ENCODE results near the gene KRT8. TPM values are rescaled to one million over a fixed set of nuclear protein-coding genes. Genes with fewer than 3 reads are reported as not detected.

The KRT8 gene
- total and polyA plus RNA-seq, 2 of the 13 experiments (the other 11 are each of a cell fraction or from before 2014, with no cell fraction given): 498 to 718 TPM

- TF ChIP-seq ZNF225 (CRISPR knock-in tag; IDR thresholded peaks at IDR 0.05) (no peak), ZNF674 (CRISPR knock-in tag; IDR thresholded peaks at IDR 0.05; ENCODE audit: low read depth) (no peak), SP4 (CRISPR knock-in tag; IDR thresholded peaks at IDR 0.05) (no peak), CBX5 (CRISPR knock-in tag; IDR thresholded peaks at IDR 0.05; ENCODE audit: borderline replicate concordance) (peak; percentile 13; the same call in 1 of the 2 replicates), BCL6 (CRISPR knock-in tag; IDR thresholded peaks at IDR 0.05) (no peak), ZNF782 (CRISPR knock-in tag; IDR thresholded peaks at IDR 0.05; ENCODE audit: borderline replicate concordance) (no peak; the same call in 1 of the 2 replicates), NFKB2 (CRISPR knock-in tag; IDR thresholded peaks at IDR 0.05; ENCODE audit: borderline replicate concordance) (no peak; the same call in 1 of the 2 replicates), KDM5B (CRISPR knock-in tag; IDR thresholded peaks at IDR 0.05; ENCODE audit: borderline replicate concordance) (no peak), MAZ (IDR thresholded peaks at IDR 0.05; ENCODE audit: borderline replicate concordance, low read depth, low read length) (peak; percentile 58; the same call in 1 of the 2 replicates), MAZ (CRISPR knock-in tag; IDR thresholded peaks at IDR 0.05; ENCODE audit: low read depth) (peak; percentile 19; the same call in 1 of the 2 replicates), ZNF292 (CRISPR knock-in tag; IDR thresholded peaks at IDR 0.05; ENCODE audit: borderline replicate concordance, low read depth) (no peak), ZNF331 (CRISPR knock-in tag; IDR thresholded peaks at IDR 0.05) (peak; percentile 22; the same call in 1 of the 2 replicates), ZNF232 (CRISPR knock-in tag; IDR thresholded peaks at IDR 0.05; ENCODE audit: borderline replicate concordance) (no peak), ATF7-NPFF (CRISPR knock-in tag; IDR thresholded peaks at IDR 0.05; ENCODE audit: low read depth) (no peak), ZNF382 (CRISPR knock-in tag; IDR thresholded peaks at IDR 0.05; ENCODE audit: borderline replicate concordance) (no peak), MEIS1 (CRISPR knock-in tag; IDR thresholded peaks at IDR 0.05; ENCODE audit: borderline replicate concordance) (no peak), BHLHE40 (IDR thresholded peaks at IDR 0.05; ENCODE audit: low read length) (no peak), MAFK (conservative IDR thresholded peaks at IDR 0.05 in 1 of 2, IDR thresholded peaks at IDR 0.05 in 1 of 2; ENCODE audit: low read length in 2 of 2) (no peak), ZNF772 (CRISPR knock-in tag; IDR thresholded peaks at IDR 0.05) (no peak), RXRA (CRISPR knock-in tag; IDR thresholded peaks at IDR 0.05) (peak; percentile 72), ZNF337 (CRISPR knock-in tag; IDR thresholded peaks at IDR 0.05; ENCODE audit: borderline replicate concordance, low read depth) (no peak), ZFP62 (CRISPR knock-in tag; IDR thresholded peaks at IDR 0.05) (no peak)
- TF ChIP-seq, protein P1, sequence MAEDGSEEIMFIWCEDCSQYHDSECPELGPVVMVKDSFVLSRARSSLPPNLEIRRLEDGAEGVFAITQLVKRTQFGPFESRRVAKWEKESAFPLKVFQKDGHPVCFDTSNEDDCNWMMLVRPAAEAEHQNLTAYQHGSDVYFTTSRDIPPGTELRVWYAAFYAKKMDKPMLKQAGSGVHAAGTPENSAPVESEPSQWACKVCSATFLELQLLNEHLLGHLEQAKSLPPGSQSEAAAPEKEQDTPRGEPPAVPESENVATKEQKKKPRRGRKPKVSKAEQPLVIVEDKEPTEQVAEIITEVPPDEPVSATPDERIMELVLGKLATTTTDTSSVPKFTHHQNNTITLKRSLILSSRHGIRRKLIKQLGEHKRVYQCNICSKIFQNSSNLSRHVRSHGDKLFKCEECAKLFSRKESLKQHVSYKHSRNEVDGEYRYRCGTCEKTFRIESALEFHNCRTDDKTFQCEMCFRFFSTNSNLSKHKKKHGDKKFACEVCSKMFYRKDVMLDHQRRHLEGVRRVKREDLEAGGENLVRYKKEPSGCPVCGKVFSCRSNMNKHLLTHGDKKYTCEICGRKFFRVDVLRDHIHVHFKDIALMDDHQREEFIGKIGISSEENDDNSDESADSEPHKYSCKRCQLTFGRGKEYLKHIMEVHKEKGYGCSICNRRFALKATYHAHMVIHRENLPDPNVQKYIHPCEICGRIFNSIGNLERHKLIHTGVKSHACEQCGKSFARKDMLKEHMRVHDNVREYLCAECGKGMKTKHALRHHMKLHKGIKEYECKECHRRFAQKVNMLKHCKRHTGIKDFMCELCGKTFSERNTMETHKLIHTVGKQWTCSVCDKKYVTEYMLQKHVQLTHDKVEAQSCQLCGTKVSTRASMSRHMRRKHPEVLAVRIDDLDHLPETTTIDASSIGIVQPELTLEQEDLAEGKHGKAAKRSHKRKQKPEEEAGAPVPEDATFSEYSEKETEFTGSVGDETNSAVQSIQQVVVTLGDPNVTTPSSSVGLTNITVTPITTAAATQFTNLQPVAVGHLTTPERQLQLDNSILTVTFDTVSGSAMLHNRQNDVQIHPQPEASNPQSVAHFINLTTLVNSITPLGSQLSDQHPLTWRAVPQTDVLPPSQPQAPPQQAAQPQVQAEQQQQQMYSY (CRISPR knock-in tag; IDR thresholded peaks at IDR 0.05): peak; percentile 25; the same call in 1 of the 2 replicates
- TF ChIP-seq, protein P2, sequence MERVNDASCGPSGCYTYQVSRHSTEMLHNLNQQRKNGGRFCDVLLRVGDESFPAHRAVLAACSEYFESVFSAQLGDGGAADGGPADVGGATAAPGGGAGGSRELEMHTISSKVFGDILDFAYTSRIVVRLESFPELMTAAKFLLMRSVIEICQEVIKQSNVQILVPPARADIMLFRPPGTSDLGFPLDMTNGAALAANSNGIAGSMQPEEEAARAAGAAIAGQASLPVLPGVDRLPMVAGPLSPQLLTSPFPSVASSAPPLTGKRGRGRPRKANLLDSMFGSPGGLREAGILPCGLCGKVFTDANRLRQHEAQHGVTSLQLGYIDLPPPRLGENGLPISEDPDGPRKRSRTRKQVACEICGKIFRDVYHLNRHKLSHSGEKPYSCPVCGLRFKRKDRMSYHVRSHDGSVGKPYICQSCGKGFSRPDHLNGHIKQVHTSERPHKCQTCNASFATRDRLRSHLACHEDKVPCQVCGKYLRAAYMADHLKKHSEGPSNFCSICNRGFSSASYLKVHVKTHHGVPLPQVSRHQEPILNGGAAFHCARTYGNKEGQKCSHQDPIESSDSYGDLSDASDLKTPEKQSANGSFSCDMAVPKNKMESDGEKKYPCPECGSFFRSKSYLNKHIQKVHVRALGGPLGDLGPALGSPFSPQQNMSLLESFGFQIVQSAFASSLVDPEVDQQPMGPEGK (CRISPR knock-in tag; IDR thresholded peaks at IDR 0.05): peak; percentile 65
These were observed 40.7 kb upstream of the KRT8 start (continued) for GRCh38 chr12:52945389-52946232.
